Muscle layer of duodenum (tissue), 2 donors: ENCODE measurements around the gene EAF2.

ENCODE experiments used
- H3K27ac ChIP-seq: one replicate; pipeline ENCODE4 v1.7.0; 2013; ENCODE audit warnings: mild to moderate bottlenecking, low read length
- H3K27me3 ChIP-seq: one replicate; pipeline ENCODE4 v1.7.0; 2013; ENCODE audit warnings: low read depth, mild to moderate bottlenecking, control low read depth, low read length
- H3K36me3 ChIP-seq, 2 donors: one replicate each; pipeline ENCODE4 v1.7.0; 2013; ENCODE audit warnings: low read length in 2 of 2, control low read depth in 1 of 2, mild to moderate bottlenecking in 1 of 2; ENCODE audit not compliant: insufficient read depth in 2 of 2, control insufficient read depth in 1 of 2
- H3K4me1 ChIP-seq, 2 donors: one replicate each; pipeline ENCODE4 v1.7.0; 2013; ENCODE audit warnings: low read length in 2 of 2, mild to moderate bottlenecking in 2 of 2, control low read depth in 1 of 2, moderate library complexity in 1 of 2; ENCODE audit not compliant: insufficient read depth in 2 of 2, control insufficient read depth in 1 of 2
- H3K4me3 ChIP-seq, 2 donors: one replicate each; pipeline ENCODE4 v1.7.0; 2013; ENCODE audit warnings: low read length in 2 of 2, low read depth in 1 of 2, mild to moderate bottlenecking in 1 of 2
- H3K9me3 ChIP-seq, 2 donors: one replicate each; pipeline ENCODE4 v1.7.0; 2013; ENCODE audit warnings: low read length in 2 of 2, control low read depth in 1 of 2, mild to moderate bottlenecking in 1 of 2; ENCODE audit not compliant: control insufficient read depth in 1 of 2
- donor health status: healthy.

EAF2 gene

GRCh38 chr3:121834671-121835464, at the start of gene EAF2, which contains the start of gene IQCB1:
EAF2 (plus strand) TSS chr3:121835209; CDS start chr3:121835286, 77 bp downstream.
IQCB1 (minus strand) TSS chr3:121835060; CDS start chr3:121828960, 6,100 bp downstream.
- Histone ChIP-seq H3K4me1 (peaks cover 6 to 8% of the 10 kb centered on the region in 2 donors), H3K27ac (peak within 1 kb of the TSS; percentile 83), H3K4me3 (peak within 1 kb of the TSS; percentile 79 to 89), H3K27me3 (no peaks in the 10 kb centered on the region), H3K36me3 (peaks cover 0 to 3% of the 10 kb centered on the region in 2 donors), H3K9me3 (no peaks in the 10 kb centered on the region)

- Histone ChIP-seq H3K36me3 (peaks cover 28 to 42% of the 10 kb centered on the region in 2 donors), H3K4me3 (no peak overlapping the region), H3K9me3 (no peaks in the 10 kb centered on the region), H3K4me1 (no peaks in the 10 kb centered on the region), H3K27ac (no peak overlapping the region), H3K27me3 (no peaks in the 10 kb centered on the region)
These were observed 48.5 kb upstream of the EAF2 start for GRCh38 chr3:121786485-121786884.

GRCh38 chr3:121793078-121793477, 41.9 kb upstream of the EAF2 start:
- Histone ChIP-seq H3K27me3 (no peaks in the 10 kb centered on the region), H3K9me3 (no peaks in the 10 kb centered on the region), H3K4me3 (no peak overlapping the region), H3K4me1 (no peaks in the 10 kb centered on the region), H3K27ac (no peak overlapping the region), H3K36me3 (peaks cover 21 to 29% of the 10 kb centered on the region in 2 donors)

GRCh38 chr3:121794264-121794983, 40.6 kb upstream of the EAF2 start:
- Histone ChIP-seq H3K36me3 (peaks cover 10 to 15% of the 10 kb centered on the region in 2 donors), H3K4me1 (no peaks in the 10 kb centered on the region), H3K9me3 (no peaks in the 10 kb centered on the region), H3K27me3 (no peaks in the 10 kb centered on the region), H3K4me3 (no peak overlapping the region), H3K27ac (no peak overlapping the region)

- H3K36me3 ChIP-seq: peaks cover 3 to 10% of the 10 kb centered on the region in 2 donors
- no peak overlapping the region for H3K27ac ChIP-seq
- H3K9me3 ChIP-seq: no peaks in the 10 kb centered on the region
- no peak overlapping the region for H3K4me3 ChIP-seq
- H3K27me3 ChIP-seq: no peaks in the 10 kb centered on the region
- H3K4me1 ChIP-seq: no peaks in the 10 kb centered on the region
These were observed 38.0 kb upstream of the EAF2 start for GRCh38 chr3:121796970-121797369.

- no peak overlapping the region for H3K27ac ChIP-seq
- no peaks in the 10 kb centered on the region for H3K27me3 ChIP-seq
- no peaks in the 10 kb centered on the region for H3K4me1 ChIP-seq
- H3K9me3 ChIP-seq: no peaks in the 10 kb centered on the region
- H3K4me3 ChIP-seq: no peak overlapping the region
- H3K36me3 ChIP-seq: peaks cover 11 to 14% of the 10 kb centered on the region in 2 donors
These were observed 34.1 kb upstream of the EAF2 start for GRCh38 chr3:121800906-121801305.

GRCh38 chr3:121803771-121804320, 31.2 kb upstream of the EAF2 start:
- Histone ChIP-seq H3K4me1 (no peaks in the 10 kb centered on the region), H3K4me3 (no peak overlapping the region), H3K27ac (peak overlapping the region; percentile 64), H3K9me3 (no peaks in the 10 kb centered on the region), H3K27me3 (no peaks in the 10 kb centered on the region), H3K36me3 (peaks cover 11 to 18% of the 10 kb centered on the region in 2 donors)

GRCh38 chr3:121809249-121809648, 25.8 kb upstream of the EAF2 start:
- Histone ChIP-seq H3K27ac (no peak overlapping the region), H3K27me3 (no peaks in the 10 kb centered on the region), H3K36me3 (peaks cover 22 to 32% of the 10 kb centered on the region in 2 donors), H3K9me3 (no peaks in the 10 kb centered on the region), H3K4me3 (no peak overlapping the region), H3K4me1 (no peaks in the 10 kb centered on the region)

- Histone ChIP-seq H3K4me1 (no peaks in the 10 kb centered on the region), H3K27ac (no peak overlapping the region), H3K9me3 (peaks cover 0 to 3% of the 10 kb centered on the region in 2 donors), H3K36me3 (peaks cover 16 to 35% of the 10 kb centered on the region in 2 donors), H3K27me3 (no peaks in the 10 kb centered on the region), H3K4me3 (no peak overlapping the region)
These were observed 17.3 kb upstream of the EAF2 start for GRCh38 chr3:121817753-121818152.

- Histone ChIP-seq H3K4me3 (no peak overlapping the region), H3K27ac (no peak overlapping the region), H3K9me3 (peaks cover 0 to 10% of the 10 kb centered on the region in 2 donors), H3K36me3 (peaks cover 17 to 43% of the 10 kb centered on the region in 2 donors), H3K4me1 (no peaks in the 10 kb centered on the region), H3K27me3 (no peaks in the 10 kb centered on the region)
These were observed 16.4 kb upstream of the EAF2 start for GRCh38 chr3:121818578-121818977.

GRCh38 chr3:121819236-121819635, 15.8 kb upstream of the EAF2 start:
- Histone ChIP-seq H3K4me3 (no peak overlapping the region), H3K27me3 (no peaks in the 10 kb centered on the region), H3K36me3 (peaks cover 22 to 50% of the 10 kb centered on the region in 2 donors), H3K27ac (no peak overlapping the region), H3K4me1 (no peaks in the 10 kb centered on the region), H3K9me3 (peaks cover 4 to 10% of the 10 kb centered on the region in 2 donors)
